GM13976 (cell line): Measurements from ENCODE around the gene PIK3R1.
A peak's percentile ranks its signal among the peaks of the same experiment; 100 is the strongest.

Experiments
- DNase-seq: peaks from one replicate; pipeline ENCODE4 v3.0.0; 2012; ENCODE audit warnings: low spot score
- CTCF ChIP-seq: IDR thresholded peaks from 2 replicates; pipeline ENCODE4 v1.5.1; 2012; ENCODE audit warnings: borderline replicate concordance, mild to moderate bottlenecking; ENCODE audit not compliant: insufficient read depth; ENCODE audit errors: extremely low read depth, missing control alignments, control extremely low read depth
- in situ Hi-C: fragments of 300-500 bp; cut with MboI; formaldehyde crosslinking; loops from one replicate; pipeline ENCODE4 v1.12.0; 2022; ENCODE audit warnings: low sequenced_read_pairs, mixed read lengths, inconsistent platforms; ENCODE audit not compliant: unreplicated experiment

The PIK3R1 gene

DNA sequence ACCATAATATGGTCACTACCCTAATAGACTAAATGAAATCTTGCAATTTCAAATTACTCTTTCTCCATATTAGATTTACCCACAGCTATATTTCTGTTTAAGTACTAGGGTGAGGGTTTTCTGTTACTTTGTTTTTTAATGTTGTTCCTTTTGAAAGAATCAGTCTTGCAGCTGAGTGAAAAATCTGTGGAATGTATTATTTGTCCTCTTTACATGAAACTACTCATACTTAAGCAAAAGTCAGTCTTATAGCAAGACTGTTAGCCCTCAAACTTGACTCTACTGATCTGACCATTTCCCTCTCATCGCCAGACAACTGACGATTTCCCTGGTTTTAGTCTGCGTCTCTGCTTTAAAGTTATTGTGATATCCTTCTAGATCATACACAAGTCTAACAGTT, 84.0 kb downstream of the PIK3R1 start:
- no peak for DNase-seq
- no peak for TF ChIP-seq CTCF
- in situ Hi-C loops, result loop anchor here (25.0 kb wide), 2 partner anchors 363 to 713 kb away; no protein-coding TSS in a partner anchor

DNA sequence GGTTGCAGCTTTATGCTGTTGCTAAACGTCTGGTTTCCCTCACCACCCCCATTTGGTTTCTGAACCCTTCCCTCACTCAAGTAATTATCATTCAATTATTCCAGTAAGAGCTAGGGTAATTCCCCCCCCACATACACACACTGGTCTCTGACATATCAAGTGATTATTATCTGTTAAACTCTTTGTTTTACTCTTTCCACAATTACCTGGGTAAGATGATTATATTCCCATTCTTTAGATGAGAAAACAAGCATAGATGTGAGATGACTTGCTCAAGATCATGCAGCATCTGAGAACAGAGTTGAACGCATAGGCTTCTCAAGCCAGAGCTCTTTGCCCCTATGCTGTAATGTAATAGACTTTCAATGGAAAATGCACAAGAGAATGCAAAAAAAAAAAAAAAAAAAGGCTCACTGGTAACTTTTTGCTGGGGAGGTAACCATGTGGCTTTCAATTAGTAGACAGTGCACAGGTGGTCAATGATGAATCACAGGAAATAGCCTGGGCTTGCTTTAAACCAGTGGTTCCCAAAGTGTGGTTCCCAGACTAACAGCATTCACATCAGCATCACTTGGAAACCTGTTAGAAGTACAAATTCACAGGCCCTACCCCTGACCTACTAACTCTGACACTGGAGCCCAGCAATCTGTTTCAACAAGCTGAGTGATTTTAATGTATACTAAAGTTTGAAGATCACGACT, 87.6 kb downstream of the PIK3R1 start:
- peak; percentile 36 for DNase-seq
- TF ChIP-seq CTCF, result no peak
- in situ Hi-C loops, result no loop called here

DNA sequence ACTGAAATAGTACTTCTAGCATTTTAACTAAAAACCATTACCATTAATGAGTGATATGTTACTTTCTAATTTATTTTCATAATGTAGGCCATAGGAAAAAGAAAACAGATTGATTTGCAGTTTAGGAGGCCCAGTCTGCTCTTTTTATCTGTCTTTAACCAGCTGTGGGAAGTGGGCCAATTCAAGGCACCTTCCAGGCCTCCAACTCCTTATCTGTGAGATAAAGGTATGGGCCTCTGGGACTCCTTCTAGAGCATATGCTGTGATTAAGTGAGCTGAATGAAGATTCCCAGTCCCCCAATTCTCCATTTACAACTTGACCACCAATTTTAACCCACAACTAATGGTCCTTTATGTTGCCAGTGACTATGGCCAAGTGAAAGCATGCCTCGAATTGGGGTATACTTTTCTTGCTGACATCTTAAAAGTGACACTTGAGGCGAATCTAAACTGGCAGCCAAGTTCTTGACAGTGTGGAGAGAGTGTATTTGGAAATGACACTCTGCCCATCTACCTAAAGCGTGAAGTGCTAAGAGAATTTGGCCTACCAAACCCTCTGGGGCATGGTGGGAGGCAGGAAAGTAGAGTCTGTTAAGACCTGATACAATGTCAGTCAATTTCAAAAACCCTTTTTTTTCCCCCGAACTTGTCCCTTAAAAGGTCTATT, 88.3 kb downstream of the PIK3R1 start:
- DNase-seq, result no peak
- no peak for TF ChIP-seq CTCF
- in situ Hi-C loops, result no loop called here

DNA sequence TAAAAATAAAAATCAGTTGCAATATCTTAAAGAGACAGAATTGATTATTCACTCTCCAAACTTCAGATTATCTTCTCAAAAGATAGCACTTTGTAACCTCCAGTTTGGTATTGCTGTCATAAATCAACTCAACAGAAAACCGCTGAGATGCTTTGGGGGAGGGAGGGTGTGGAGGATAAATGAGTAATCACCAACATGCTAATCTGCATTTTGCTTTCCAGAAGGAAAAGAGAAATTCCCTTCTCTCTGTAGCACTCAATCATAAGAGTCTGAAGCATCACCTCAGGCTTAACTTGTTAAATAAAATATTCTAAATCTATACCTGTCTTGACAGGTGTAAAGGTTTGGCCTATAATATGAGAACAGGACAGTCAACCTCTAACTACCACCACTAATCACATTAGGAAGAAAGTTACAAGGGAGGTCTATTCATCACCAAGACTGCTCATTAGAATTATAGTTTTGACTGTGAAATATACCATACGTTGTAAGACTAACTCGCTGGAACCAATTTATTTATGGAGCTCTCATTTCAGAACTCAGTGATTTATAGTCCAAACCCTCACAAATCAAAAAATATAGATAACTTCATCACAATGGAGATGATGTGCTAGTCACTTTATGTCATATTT, 89.0 kb downstream of the PIK3R1 start:
- DNase-seq, result no peak
- in situ Hi-C loops, result no loop called here
- TF ChIP-seq CTCF, result no peak

DNA sequence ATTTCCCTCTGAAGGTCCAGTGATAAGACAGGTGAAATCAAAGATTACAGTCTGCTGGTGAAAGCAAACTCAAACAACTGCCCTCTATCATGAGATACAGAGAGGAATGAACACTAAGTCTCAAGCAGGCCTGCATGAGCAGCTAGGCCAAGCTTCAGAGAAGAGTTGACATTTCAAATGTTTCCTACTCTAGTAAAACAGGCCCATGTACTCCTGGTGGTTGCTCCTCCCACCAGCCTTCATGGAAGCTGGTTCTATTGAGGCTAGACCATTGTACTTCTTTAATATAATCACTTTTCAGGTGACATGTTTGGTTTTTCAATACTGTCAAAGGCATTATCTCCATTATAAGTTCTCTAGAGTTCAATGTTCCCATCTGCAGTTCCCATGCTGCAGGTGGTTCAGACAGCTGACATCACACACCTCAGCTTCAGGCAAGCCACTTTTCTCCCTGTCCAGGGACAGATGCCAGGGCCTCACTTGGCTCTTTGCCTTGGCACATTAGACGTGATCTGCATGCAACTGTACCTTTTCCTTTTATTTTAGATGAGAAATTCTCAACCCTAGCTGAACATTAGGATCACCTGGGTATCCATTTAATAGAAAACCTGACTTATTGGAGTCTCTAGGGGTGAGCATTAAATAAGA, 89.8 kb downstream of the PIK3R1 start:
- no peak for DNase-seq
- in situ Hi-C loops, result no loop called here
- no peak for TF ChIP-seq CTCF

DNA sequence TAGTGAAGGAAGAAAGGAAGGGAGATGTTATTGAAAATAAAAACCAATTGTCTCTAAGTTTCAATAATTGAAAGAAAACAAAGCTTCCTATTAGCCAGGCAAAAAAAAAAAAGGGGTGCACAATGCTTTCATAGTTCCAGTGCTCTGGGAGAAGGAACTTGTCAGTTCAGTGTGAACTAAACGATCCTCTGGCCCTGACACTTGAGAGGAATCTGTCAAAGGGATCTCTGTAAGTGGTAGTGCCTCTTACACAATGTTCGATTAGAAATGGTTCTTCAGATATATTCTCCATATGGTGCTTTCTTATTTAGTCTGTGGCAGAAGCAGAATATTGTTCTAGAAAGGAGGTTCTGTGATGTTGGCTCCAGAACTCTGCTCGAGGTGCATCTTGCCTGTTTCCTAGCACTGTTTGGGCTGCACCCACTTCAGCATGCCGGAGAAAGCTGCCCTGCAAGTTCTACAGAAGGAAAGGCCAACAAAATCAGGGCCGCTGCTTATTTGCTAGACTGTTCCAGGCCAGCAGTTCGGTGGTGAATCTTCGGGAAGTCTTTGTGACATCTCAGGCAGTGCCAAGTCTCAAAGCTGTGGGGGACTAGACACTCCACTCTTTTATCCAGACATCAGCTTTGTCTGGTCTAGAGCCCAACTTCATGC, 90.9 kb downstream of the PIK3R1 start:
- no peak for TF ChIP-seq CTCF
- DNase-seq, result no peak
- in situ Hi-C loops, result no loop called here
